ENCODE data around the gene SARNP. TPM values are rescaled to one million over a fixed set of nuclear protein-coding genes. Genes with fewer than 3 reads are reported as not detected.

SARNP gene
- polyA plus RNA-seq, 2 of the 4 experiments (the other 2 are of a cell fraction) = 123 to 198 TPM

GRCh38 chr12:55744340-55745030, 73.0 kb downstream of the SARNP start:
- ChIA-PET POLR2A (interaction anchor here (0.7 to 1.2 kb wide), 2 partner anchors 73 to 85 kb away, joined by 4 read pairs; partner anchors contain the start of genes DNAJC14, ORMDL2 and SARNP), CTCF (interaction anchor here (0.5 to 3.6 kb wide), 9 partner anchors 9 to 1328 kb away, joined by 3 to 16 read pairs (median 4); partner anchors contain the start of gene CD63)
- FAIRE-seq = no peak
- no peak for TF ChIP-seq KDM5A (IDR thresholded peaks at IDR 0.05)
- TF ChIP-seq HOXB5 (CRISPR knock-in tag; IDR thresholded peaks at IDR 0.05) = no peak
- TF ChIP-seq CBX2 (IDR thresholded peaks at IDR 0.05; ENCODE audit: borderline replicate concordance, low read depth) = no peak
- TF ChIP-seq E2F6 (IDR thresholded peaks at IDR 0.05; ENCODE audit: borderline replicate concordance, low read depth) = no peak
- TF ChIP-seq RAD21 (conservative IDR thresholded peaks at IDR 0.05 in 1 of 2, IDR thresholded peaks at IDR 0.05 in 1 of 2) = no peak
- no peak for TF ChIP-seq MAZ (IDR thresholded peaks at IDR 0.05; ENCODE audit: borderline replicate concordance, low read depth, low read length)
- no peak for TF ChIP-seq SMC3 (IDR thresholded peaks at IDR 0.05)
- TF ChIP-seq BHLHE40 (IDR thresholded peaks at IDR 0.05; ENCODE audit: low read depth, low read length) = no peak
- TF ChIP-seq HES2 (IDR thresholded peaks at IDR 0.05) = no peak
- TF ChIP-seq USF2 (IDR thresholded peaks at IDR 0.05) = no peak
- no peak for TF ChIP-seq TFCP2L1 (CRISPR knock-in tag; IDR thresholded peaks at IDR 0.05)
- Histone ChIP-seq H3K9me3 (no peaks in the 10 kb centered on the region), H3K4me1 (peaks cover 24% of the 10 kb centered on the region; the same call in 2 of the 3 replicates), H3K27ac (no peak overlapping the region), H3K4me3 (no peak overlapping the region), H3K4me2 (peak overlapping the region; percentile 92; the same call in 2 of the 3 replicates)
- 86% methylated on average over 11 of the region's 11 CpGs for WGBS (ENCODE audit: missing lambda C conversion rate)
- no peak for DNase-seq (ENCODE audit: low read depth in 1 of 2, low spot score in 1 of 2)
- ATAC-seq = no peak

GRCh38 chr12:55743406-55744339, 73.9 kb downstream of the SARNP start:
- peak overlapping the region; percentile 92 for H3K4me2 ChIP-seq
- FAIRE-seq (no peak), ATAC-seq (peak; percentile 67 to 75), DNase-seq (ENCODE audit: low read depth in 1 of 2, low spot score in 1 of 2) (peak; percentile 65 to 82)
- ChIA-PET CTCF (interaction anchor here (0.5 to 11.7 kb wide), 10 partner anchors 10 to 1327 kb away, joined by 3 to 139 read pairs (median 5); partner anchors contain the start of genes BLOC1S1, CD63 and RDH5), POLR2A (interaction anchor here (0.7 to 1.2 kb wide), 3 partner anchors 74 to 230 kb away, joined by 3 to 4 read pairs (median 4); partner anchors contain the start of genes DNAJC14, ORMDL2, RAB5B and SARNP)
- H3K4me1 ChIP-seq = peaks cover 24% of the 10 kb centered on the region; the same call in 2 of the 3 replicates
- WGBS (ENCODE audit: missing lambda C conversion rate) = 19% methylated on average over 43 of the region's 73 CpGs
- peak overlapping the region; percentile 73 for H3K4me3 ChIP-seq
- peak overlapping the region; percentile 64 to 87; a peak in 5 of 6 replicates for H3K27ac ChIP-seq
- H3K9me3 ChIP-seq = no peaks in the 10 kb centered on the region
- TF ChIP-seq FOSL2 (IDR thresholded peaks at IDR 0.05) = no peak
- TF ChIP-seq FOSL2 (CRISPR knock-in tag; IDR thresholded peaks at IDR 0.05) = no peak
- TF ChIP-seq PBX3 (IDR thresholded peaks at IDR 0.05) = no peak
- 0 out of 2 replicates have a peak, but pooled peaks have one; percentile 45 for TF ChIP-seq HOXB13 (CRISPR knock-in tag; IDR thresholded peaks at IDR 0.05; ENCODE audit: low read depth)
- TF ChIP-seq SREBF2 (IDR thresholded peaks at IDR 0.05) = no peak
- no peak for TF ChIP-seq ELK1 (IDR thresholded peaks at IDR 0.05; ENCODE audit: low read depth, low read length)
- no peak for TF ChIP-seq HEYL (CRISPR knock-in tag; IDR thresholded peaks at IDR 0.05)
- no peak for TF ChIP-seq MAZ (IDR thresholded peaks at IDR 0.05; ENCODE audit: borderline replicate concordance, low read depth, low read length)
- no peak for TF ChIP-seq BCL3 (IDR thresholded peaks at IDR 0.05)
- TF ChIP-seq FOXS1 (CRISPR knock-in tag; IDR thresholded peaks at IDR 0.05) = no peak
- peak; percentile 76 for TF ChIP-seq MAX (IDR thresholded peaks at IDR 0.05)
- TF ChIP-seq RNF2 (IDR thresholded peaks at IDR 0.05; ENCODE audit: borderline replicate concordance, low read depth) = no peak
- TF ChIP-seq REST (IDR thresholded peaks at IDR 0.05) = no peak
- no peak for TF ChIP-seq TP53 (CRISPR knock-in tag; IDR thresholded peaks at IDR 0.05)
